NCI-H69 (cell line): ENCODE data around the gene CMPK2.

Source experiments
- DNase-seq: peaks from one replicate; lab custom pipeline; 2025; lab: John Stamatoyannopoulos, UW

Gene CMPK2

GRCh38 chr2:6841537-6842287 lies 24.0 kb downstream of the CMPK2 start:
- DNase-seq: no peak

GRCh38 chr2:6838673-6839319 lies 26.9 kb downstream of the CMPK2 start:
- DNase-seq: no peak

DNA sequence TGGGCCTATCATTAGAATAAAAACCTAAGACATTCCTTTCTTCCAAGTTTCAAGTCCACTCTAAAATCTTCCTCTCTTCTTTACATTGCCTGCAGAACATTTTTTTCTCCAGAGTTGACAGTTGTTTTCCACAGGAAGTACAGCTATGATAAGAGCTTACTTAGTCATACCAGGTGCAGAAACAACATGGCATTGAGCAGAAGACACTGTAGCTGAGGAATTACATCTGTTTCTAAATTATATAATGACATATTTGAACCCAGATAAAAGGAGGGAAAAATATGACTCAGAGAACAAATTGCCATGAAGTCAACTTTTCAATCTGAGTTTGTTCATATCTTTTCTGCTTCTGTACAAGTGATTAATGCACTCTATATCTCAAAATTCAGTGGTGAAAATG lies 30.2 kb downstream of the CMPK2 start:
- no peak for DNase-seq

- no peak for DNase-seq
Measured at GRCh38 chr2:6834163-6834562, 31.5 kb downstream of the CMPK2 start.

DNA sequence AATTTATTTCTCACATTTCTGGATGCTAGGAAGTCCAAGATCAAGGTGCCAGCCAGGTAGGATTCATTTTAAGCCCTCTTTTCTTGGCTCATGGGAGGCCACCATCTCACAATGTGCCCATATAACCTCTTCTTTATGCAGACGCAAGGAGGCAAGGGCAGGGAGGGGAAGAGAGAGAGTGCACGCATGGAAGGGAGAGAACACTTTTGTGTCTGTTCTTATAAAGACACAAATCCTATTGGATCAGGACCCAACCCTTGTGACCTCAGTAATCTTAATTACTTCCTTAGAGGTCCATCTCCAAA lies 32.5 kb downstream of the CMPK2 start:
- DNase-seq: no peak

DNA sequence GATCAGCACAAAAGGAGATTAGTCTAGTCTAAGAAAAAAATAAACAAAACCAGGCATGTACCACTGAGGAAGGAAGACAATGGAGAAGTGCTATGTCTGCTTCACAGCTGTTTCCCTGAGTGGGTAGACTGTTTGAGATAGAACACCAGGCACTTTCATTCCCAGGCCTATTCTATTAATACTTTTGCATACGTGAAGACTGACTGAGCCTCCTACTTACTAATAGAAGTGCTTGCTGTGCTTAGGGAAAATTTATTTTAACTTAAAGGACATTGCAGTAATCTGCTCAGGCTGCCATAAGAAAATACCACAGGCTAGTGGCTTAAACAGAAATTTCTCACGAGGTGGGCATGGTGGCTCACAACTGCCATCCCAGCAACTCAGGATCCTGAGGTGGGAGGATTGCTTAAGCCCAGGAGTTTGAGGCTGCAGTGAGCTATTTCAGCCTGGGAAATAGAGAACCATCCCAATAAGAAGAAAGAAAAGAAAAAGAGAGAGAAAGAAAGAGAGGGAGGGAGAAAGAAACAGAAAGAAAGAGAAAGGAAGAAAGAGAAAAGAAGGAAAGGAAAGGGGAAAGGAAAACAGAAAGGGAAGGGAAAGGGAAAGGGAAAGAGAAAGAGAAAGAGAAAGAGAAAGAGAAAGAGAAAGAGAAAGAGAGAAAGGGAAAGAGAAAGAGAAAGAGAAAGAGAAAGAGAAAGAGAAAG lies 33.0 kb downstream of the CMPK2 start:
- no peak for DNase-seq

DNA sequence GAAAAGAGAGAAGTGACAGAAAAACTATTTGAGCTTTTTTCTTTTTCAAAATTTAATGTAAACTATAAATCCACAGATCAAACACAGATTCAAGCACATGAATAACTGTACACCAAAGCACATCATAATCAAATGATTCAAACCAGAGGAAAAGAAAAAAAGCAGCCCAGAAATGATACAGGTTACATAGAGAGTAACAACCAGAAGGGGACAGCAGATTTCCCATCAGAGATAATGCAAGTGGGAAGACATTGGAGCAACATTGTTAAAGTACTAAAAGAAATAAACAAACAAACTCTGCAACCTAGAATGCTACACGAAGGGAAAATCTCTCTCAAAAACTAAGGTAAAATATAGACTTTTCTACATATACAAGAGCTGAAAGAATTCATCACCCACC lies 34.5 kb downstream of the CMPK2 start:
- DNase-seq: no peak

GRCh38 chr2:6828299-6828584 lies 37.5 kb downstream of the CMPK2 start:
- peak; percentile 39 for DNase-seq

DNA sequence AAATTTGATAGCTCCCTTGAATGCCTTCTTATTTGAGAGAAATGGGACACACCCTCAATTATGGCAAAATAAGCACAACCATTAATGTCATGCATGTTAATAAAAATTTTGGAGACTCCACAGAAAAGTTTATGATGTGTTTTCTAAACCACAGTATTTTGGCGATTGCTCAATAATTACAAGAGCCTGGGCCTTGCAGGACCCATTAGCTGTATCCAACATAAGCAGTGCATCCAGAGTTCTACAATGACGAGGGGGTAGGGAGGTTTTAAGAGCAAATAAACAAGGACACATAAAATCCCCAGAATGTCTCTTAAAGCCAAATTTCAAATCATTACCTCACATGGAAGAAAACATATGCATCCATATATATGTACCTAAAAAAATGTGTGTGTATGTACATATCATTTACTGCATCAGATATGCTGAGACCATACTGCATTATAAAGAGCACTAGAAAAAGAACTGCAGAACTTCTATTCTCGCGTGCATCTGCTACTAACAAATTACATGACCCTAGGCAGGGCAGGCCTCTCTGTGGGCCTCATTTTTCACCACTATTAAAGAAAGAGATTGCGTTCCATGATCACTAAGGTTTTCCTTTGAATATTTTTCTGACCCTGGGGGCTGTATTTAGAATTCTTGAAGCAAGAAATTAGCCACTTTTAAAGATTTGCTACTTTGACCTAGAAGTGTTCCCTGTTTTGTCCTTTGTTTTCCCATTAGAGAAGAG lies 38.0 kb downstream of the CMPK2 start:
- DNase-seq: peak; percentile 23

- peak; percentile 59 for DNase-seq
Measured at GRCh38 chr2:6826081-6826913, 39.4 kb downstream of the CMPK2 start.

DNA sequence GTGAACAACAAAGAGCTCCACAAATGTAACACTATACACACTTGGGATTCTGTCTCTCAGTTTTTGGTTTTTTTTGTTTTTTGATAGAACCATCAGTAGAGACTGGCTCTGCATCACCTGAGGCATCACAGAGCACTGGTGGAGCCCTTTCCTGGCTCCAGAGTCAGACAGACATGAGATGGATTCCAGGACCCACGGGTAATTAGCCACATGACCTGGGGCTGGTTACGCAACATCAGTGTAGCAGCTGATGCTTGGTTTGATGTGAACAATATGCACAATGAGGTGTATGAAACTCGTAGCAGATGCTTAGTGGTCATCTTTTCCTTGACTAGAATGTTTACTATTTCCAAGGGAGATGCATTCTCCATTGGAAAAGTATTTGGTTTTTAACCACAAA lies 40.7 kb downstream of the CMPK2 start:
- DNase-seq: peak; percentile 23

GRCh38 chr2:6823111-6823510 lies 42.6 kb downstream of the CMPK2 start:
- no peak for DNase-seq

DNA sequence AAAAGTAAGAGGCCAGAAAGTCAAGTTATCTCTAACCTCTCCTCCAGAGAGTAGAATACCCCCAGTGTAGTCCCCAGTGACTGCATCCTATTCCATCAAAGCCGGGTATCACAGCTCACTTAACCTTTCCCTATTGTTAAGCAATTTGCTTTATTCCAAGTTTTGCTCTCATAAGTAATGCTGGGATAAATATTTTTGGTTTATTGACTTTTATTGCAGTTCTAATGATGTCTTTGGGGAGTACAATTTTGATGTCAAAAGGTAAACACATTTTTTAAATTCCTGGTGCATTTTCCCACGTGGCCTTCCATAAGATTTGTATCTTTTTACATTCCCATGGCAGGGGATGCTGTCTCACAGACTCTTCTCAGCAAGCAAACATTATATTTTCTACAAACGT lies 43.3 kb downstream of the CMPK2 start:
- DNase-seq: no peak

GRCh38 chr2:6820903-6821584 lies 44.7 kb downstream of the CMPK2 start:
- DNase-seq: no peak

GRCh38 chr2:6820236-6820635 lies 45.5 kb downstream of the CMPK2 start:
- no peak for DNase-seq

- no peak for DNase-seq
Measured at GRCh38 chr2:6819668-6820067, 46.0 kb downstream of the CMPK2 start.

GRCh38 chr2:6818012-6818411 lies 47.7 kb downstream of the CMPK2 start:
- no peak for DNase-seq

DNA sequence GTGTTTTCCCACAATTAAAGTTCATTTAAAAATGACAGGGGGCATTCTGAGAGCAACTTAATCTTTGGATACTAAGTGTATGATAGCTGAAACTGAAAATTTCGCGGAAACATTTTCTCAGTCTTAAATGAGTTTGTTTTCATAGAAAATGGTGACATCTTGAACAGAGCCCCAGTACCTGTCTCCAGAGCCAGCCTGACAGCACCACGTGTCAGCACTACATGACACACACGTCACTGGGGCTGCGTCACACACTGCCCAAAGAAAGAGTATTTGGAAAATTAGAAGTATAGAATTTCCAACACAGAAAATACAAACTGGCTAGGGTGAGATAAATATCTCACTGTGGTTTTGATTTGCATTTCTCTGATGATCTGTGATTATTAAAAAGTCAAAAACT lies 50.8 kb downstream of the CMPK2 start:
- DNase-seq: no peak

DNA sequence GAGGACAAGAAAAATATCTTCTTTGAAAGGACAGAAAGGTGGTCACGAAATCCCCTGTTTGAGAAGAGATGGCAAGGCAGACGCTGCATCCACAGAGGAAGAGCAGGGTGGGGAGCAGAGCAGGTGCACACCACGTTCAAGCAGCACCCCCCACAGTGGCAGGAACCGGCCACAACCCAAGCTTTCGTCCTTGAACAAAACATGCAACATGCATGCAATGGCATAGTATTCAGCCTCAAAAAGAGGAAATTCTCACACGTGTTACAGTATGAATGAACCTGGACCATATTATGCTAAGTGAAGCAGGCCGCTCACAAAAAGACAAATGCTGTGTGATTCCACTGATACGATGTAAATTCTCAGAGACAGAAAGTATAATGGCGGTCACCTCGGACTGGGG lies 51.4 kb downstream of the CMPK2 start:
- no peak for DNase-seq

- no peak for DNase-seq
Measured at GRCh38 chr2:6813573-6813972, 52.1 kb downstream of the CMPK2 start.

- DNase-seq: peak; percentile 32
Measured at GRCh38 chr2:6812857-6813530, 52.7 kb downstream of the CMPK2 start.
